K562 (cell line): ENCODE results near the gene TEX261. TPM values are rescaled to one million over a fixed set of nuclear protein-coding genes. Genes with fewer than 3 reads are reported as not detected.

Source experiments
- ATAC-seq: fragments of 200-7000 bp; cut with Tn5 transposase; 3 replicates; pipeline ENCODE4 v1.9.1; 2020; ENCODE audit warnings: moderate library complexity
- BruUV-seq: library from RNA; stranded (reverse); fragments of 400-500 nt; replicated peaks from 2 replicates; lab custom pipeline; 2021; lab: Mats Ljungman, UMichigan
- CTCF ChIA-PET: fragments of 300-600 bp; formaldehyde crosslinking; extraction: SDS; loops from one replicate; lab custom pipeline; 2021; ENCODE audit warnings: low intra/inter-chr PET ratio; lab: Yijun Ruan, JAX
- POLR2A ChIA-PET: fragments of 300-600, 350-650 bp; sonication (Branson Sonifier 250); formaldehyde crosslinking; extraction: SDS; loops from one replicate; lab custom pipeline; 2021; ENCODE audit warnings: antibody characterized with exemption, inconsistent platforms; lab: Yijun Ruan, JAX
- DNase-seq, 4 experiments: peaks; one replicate each; pipeline versions ENCODE4 v3.0.0 to v3.0.0-alpha.2; 2011 to 2018; ENCODE audit warnings: low spot score in 3 of 4, mixed read lengths in 3 of 4; ENCODE audit errors: extremely low read depth in 1 of 4
- FAIRE-seq: peaks from 2 replicates; lab custom pipeline; 2011; peaks lifted over from hg19 to GRCh38; lab: Jason Lieb, UNC
- H2AFZ ChIP-seq: 2 replicates; pipeline ENCODE4 v1.6.0; 2011; ENCODE audit warnings: low read depth, low read length, control low read depth, inconsistent platforms
- H3K27ac ChIP-seq: fragments of 200-600 bp; 3 replicates; pipeline ENCODE4 v1.8.0; 2011; ENCODE audit warnings: low read depth, mild to moderate bottlenecking, control low read depth, inconsistent platforms, low read length, moderate library complexity, mixed read lengths; ENCODE audit errors: extremely low read depth
- H3K27me3 ChIP-seq, 2 experiments: fragments of 300-600 bp in 1 of 2; 2 replicates in 1 of 2; 3 replicates in 1 of 2; pipeline versions ENCODE4 v1.6.0 to v1.8.0; 2011; ENCODE audit warnings: inconsistent platforms in 2 of 2, low read length in 2 of 2, mild to moderate bottlenecking in 1 of 2, mixed read lengths in 1 of 2, moderate library complexity in 1 of 2; ENCODE audit not compliant: control insufficient read depth in 2 of 2, insufficient read depth in 2 of 2
- H3K36me3 ChIP-seq: fragments of 300-600 bp; 3 replicates; pipeline ENCODE4 v1.8.0; 2011; ENCODE audit warnings: mild to moderate bottlenecking, low read length, inconsistent platforms; ENCODE audit not compliant: control insufficient read depth, insufficient read depth
- H3K4me1 ChIP-seq, 2 experiments: fragments of 200-600 bp in 1 of 2; replicated peaks in 1 of 2; 2 replicates in 1 of 2; 3 replicates in 1 of 2; pipeline versions ENCODE4 v1.5.1 to v1.8.0; 2011; ENCODE audit warnings: inconsistent platforms in 2 of 2, low read length in 2 of 2, mild to moderate bottlenecking in 1 of 2, mixed read lengths in 1 of 2, moderate library complexity in 1 of 2; ENCODE audit not compliant: control insufficient read depth in 2 of 2, insufficient read depth in 2 of 2
- H3K4me2 ChIP-seq: 2 replicates; pipeline ENCODE4 v1.6.1; 2011; ENCODE audit warnings: low read length, control low read depth, inconsistent platforms, mixed read lengths; ENCODE audit not compliant: insufficient read depth
- H3K4me3 ChIP-seq: fragments of 200-600 bp; sonication (generic), shearing (Covaris generic); 2 replicates; pipeline ENCODE4 v1.5.1; 2016; ENCODE audit warnings: control low read depth, inconsistent platforms
- H3K79me2 ChIP-seq: fragments of 200-600 bp; 3 replicates; pipeline ENCODE4 v1.8.0; 2011; ENCODE audit warnings: low read length, inconsistent platforms; ENCODE audit not compliant: control insufficient read depth, insufficient read depth
- H3K9ac ChIP-seq, 2 experiments: 2 replicates each; pipeline versions ENCODE4 v1.6.0 to v1.6.1; 2011; ENCODE audit warnings: low read depth in 2 of 2, low read length in 2 of 2, control low read depth in 1 of 2, inconsistent platforms in 1 of 2, mild to moderate bottlenecking in 1 of 2, mixed read lengths in 1 of 2; ENCODE audit not compliant: insufficient read depth in 1 of 2
- H3K9me1 ChIP-seq: one replicate; pipeline ENCODE4 v1.6.0; 2011; ENCODE audit warnings: inconsistent platforms, mild to moderate bottlenecking, low read length, moderate library complexity; ENCODE audit not compliant: control insufficient read depth, insufficient read depth
- H3K9me3 ChIP-seq: replicated peaks from 2 replicates; pipeline ENCODE4 v1.5.1; 2011; ENCODE audit warnings: low read depth, low read length, inconsistent platforms; ENCODE audit not compliant: control insufficient read depth, insufficient read depth
- H4K20me1 ChIP-seq: replicated peaks from 2 replicates; pipeline ENCODE4 v1.6.1; 2011; ENCODE audit warnings: low read length, inconsistent platforms, mixed read lengths; ENCODE audit not compliant: control insufficient read depth, insufficient read depth
- ARNT ChIP-seq, 2 experiments: fragments of 450-650 bp; IDR thresholded peaks; 2 replicates each; pipeline ENCODE4 v1.6.1; 2016; ENCODE audit warnings: mild to moderate bottlenecking in 1 of 2
- BCOR ChIP-seq: fragments of 450-650 bp; IDR thresholded peaks from 2 replicates; pipeline ENCODE4 v1.6.1; 2016
- CBFA2T2 ChIP-seq: fragments of 450-650 bp; conservative IDR thresholded peaks from 2 replicates; pipeline ENCODE4 v1.6.1; 2017; ENCODE audit warnings: mild to moderate bottlenecking
- ELF2 ChIP-seq: fragments of 250-450 bp; sonication (Bioruptor Pico); IDR thresholded peaks from 2 replicates; pipeline ENCODE4 v1.5.0; 2021; ENCODE audit warnings: mild to moderate bottlenecking
- EP300 ChIP-seq: IDR thresholded peaks from 2 replicates; pipeline ENCODE4 v1.6.1; 2012; ENCODE audit warnings: low read length, improper control_type of control experiment
- HDAC6 ChIP-seq: IDR thresholded peaks from 2 replicates; pipeline ENCODE4 v1.6.1; 2012; ENCODE audit warnings: low read depth, mild to moderate bottlenecking, control low read depth, inconsistent platforms, low read length, moderate library complexity
- MECOM ChIP-seq: fragments of 250-450 bp; sonication (Bioruptor Pico); IDR thresholded peaks from 2 replicates; pipeline ENCODE4 v1.8.0; 2022; ENCODE audit warnings: inconsistent platforms
- NONO ChIP-seq, 2 experiments: fragments of 200-400 bp in 1 of 2; fragments of 450-650 bp in 1 of 2; formaldehyde crosslinking in 1 of 2; IDR thresholded peaks; 2 replicates each; pipeline ENCODE4 v1.6.1; 2017; ENCODE audit warnings: low read depth in 2 of 2, mild to moderate bottlenecking in 2 of 2, moderate library complexity in 2 of 2, low read length in 1 of 2
- POLR2AphosphoS2 ChIP-seq: IDR thresholded peaks from 2 replicates; pipeline ENCODE4 v1.6.1; 2012; ENCODE audit warnings: low read length, improper control_type of control experiment
- SMAD3 ChIP-seq: fragments of 450-650 bp; formaldehyde crosslinking; conservative IDR thresholded peaks from 2 replicates; pipeline ENCODE4 v1.4.0; 2020; ENCODE audit warnings: mild to moderate bottlenecking
- SPI1 ChIP-seq: IDR thresholded peaks from 2 replicates; pipeline ENCODE4 v1.6.1; 2011; ENCODE audit warnings: low read depth, low read length, control low read depth, borderline replicate concordance
- STAT5B ChIP-seq: fragments of 250-450 bp; sonication (Bioruptor Pico); IDR thresholded peaks from 2 replicates; pipeline ENCODE4 v1.8.0; 2021; ENCODE audit warnings: mild to moderate bottlenecking, inconsistent platforms
- TRIM28 ChIP-seq: fragments of 450-650 bp; IDR thresholded peaks from 2 replicates; pipeline ENCODE4 v1.6.1; 2017
- U2AF1 ChIP-seq: fragments of 200-400 bp; formaldehyde crosslinking; optimal IDR thresholded peaks from 2 replicates; pipeline ENCODE3; 2017; ENCODE audit warnings: mild to moderate bottlenecking, low read depth, low read length, moderate library complexity
- ZNF280A ChIP-seq: fragments of 450-650 bp; IDR thresholded peaks from 2 replicates; pipeline ENCODE4 v1.6.1; 2018; ENCODE audit warnings: mild to moderate bottlenecking, low read depth; ENCODE audit not compliant: partially characterized antibody
- WGBS: fragments of 100-300 bp; shearing (Covaris generic); methylation state at CpG from one replicate; pipeline ENCODE4 v1.1.6; 2016; ENCODE audit warnings: low coverage, mixed read lengths; ENCODE audit not compliant: insufficient coverage; ENCODE audit errors: missing lambda C conversion rate; 5-methylcytosine and 5-hydroxymethylcytosine counted together
- in situ Hi-C: fragments of 300-500 bp; cut with MboI; formaldehyde crosslinking; loops from 4 replicates; pipeline ENCODE4 v1.15.0; 2018; ENCODE audit warnings: inconsistent platforms, mixed read lengths
- intact Hi-C: fragments of 100-400 bp; cut with micrococcal nuclease; formaldehyde crosslinking; loops from 2 replicates; pipeline ENCODE4 v1.14.2; 2022
- polyA plus RNA-seq, 8 experiments: library from polyadenylated mRNA; depleted of rRNA in 4 of 8; stranded (reverse) in 5 of 8; unstranded in 3 of 8; fragments of >200 nt; fragmentation: Nextera tagmentation in 2 of 8; fragmentation: Illumina TruSeq in 1 of 8; extraction: Ambion mirVana in 2 of 8; extraction: Trizol in 1 of 8; gene quantifications; 2 replicates each; pipeline versions ENCODE4 v1.2.1 to v1.2.3, GENCODE V29; 2011 to 2014; ENCODE audit warnings: inconsistent platforms in 1 of 8, missing spikeins in 1 of 8
- total RNA-seq, 7 experiments: library from RNA; depleted of rRNA in 6 of 7; stranded (reverse); fragments of >200 nt in 6 of 7; fragmentation: Illumina TruSeq in 2 of 7; extraction: Trizol in 2 of 7; gene quantifications; 2 replicates each; pipeline versions ENCODE4 v1.2.1 to v1.2.3, GENCODE V29; 2011 to 2021; ENCODE audit warnings: low replicate concordance in 1 of 7

Gene TEX261
- total and polyA plus RNA-seq, 9 of the 15 experiments (the other 6 are each of a cell fraction or from before 2014, with no cell fraction given), result 11.9 to 110 (median 51.9) TPM

GRCh38 chr2:70964133-70964532, 30.5 kb downstream of the TEX261 start:
- H4K20me1 ChIP-seq, result no peaks in the 10 kb centered on the region; the same call in none of the 2 replicates
- DNase-seq (no peak), FAIRE-seq (no peak), ATAC-seq (no peak)
- no peak overlapping the region for H3K27ac ChIP-seq
- H3K9me1 ChIP-seq, result no peaks in the 10 kb centered on the region
- in situ Hi-C loops, result no loop called here
- 15% methylated on average over 4 of the region's 4 CpGs for WGBS
- no peaks in the 10 kb centered on the region for H3K79me2 ChIP-seq
- BruUV-seq, result no TSS peak
- peaks cover 0 to 14% of the 10 kb centered on the region in 2 experiments; a peak in 3 of 5 replicates for H3K4me1 ChIP-seq
- CTCF ChIA-PET, result interaction anchor here (0.6 to 2.2 kb wide), 5 partner anchors 14 to 103 kb away, joined by 3 to 13 read pairs (median 5); partner anchors contain the start of genes ANKRD53 and TEX261
- H3K4me2 ChIP-seq, result no peak overlapping the region
- H3K9me3 ChIP-seq, result no peaks in the 10 kb centered on the region
- H3K9ac ChIP-seq, result no peak overlapping the region
- H3K36me3 ChIP-seq, result no peaks in the 10 kb centered on the region
- H3K4me3 ChIP-seq, result no peak overlapping the region
- intact Hi-C loops, result no loop called here
- no peak overlapping the region for H2AFZ ChIP-seq
- peaks cover under 1 to 47% of the 10 kb centered on the region in 2 experiments; a peak in 3 of 5 replicates for H3K27me3 ChIP-seq
- TF ChIP-seq POLR2AphosphoS2 (no peak), MECOM (no peak), NONO (IDR thresholded peaks at IDR 0.05; ENCODE audit: low read depth in 2 of 2, low read length in 1 of 2) (no peak), CBFA2T2 (no peak), HDAC6 (no peak), SMAD3 (CRISPR knock-in tag) (no peak), U2AF1 (no peak), ARNT (IDR thresholded peaks at IDR 0.05) (no peak), EP300 (no peak), ZNF280A (no peak), ELF2 (no peak), STAT5B (no peak), BCOR (no peak), SPI1 (no peak), TRIM28 (no peak)
- POLR2A ChIA-PET, result interaction anchor here (1.4 to 1.6 kb wide), 2 partner anchors 12 to 16 kb away, joined by 3 to 5 read pairs; no protein-coding TSS in a partner anchor
